ENCODE results near the gene P3H4.
"Not testable (repeated sequence)": the region's sequence is repeated elsewhere in the genome, so short reads cannot be mapped to it uniquely, and the experiment has no call there.

The P3H4 gene

GRCh38 chr17:41793784-41794539 lies 17.8 kb downstream of the P3H4 start:
- DNase-seq: peak; percentile 38

GRCh38 chr17:41792845-41793783 lies 18.6 kb downstream of the P3H4 start:
- DNase-seq: peak; percentile 55

- DNase-seq: no peak
These were observed 24.7 kb downstream of the P3H4 start for GRCh38 chr17:41787021-41787418.

- peak; percentile 99 for DNase-seq
These were observed 25.3 kb downstream of the P3H4 start, which contains the start of gene JUP for GRCh38 chr17:41786227-41787020. JUP (minus strand) TSS chr17:41786711; CDS start chr17:41771854, 14,857 bp downstream.

GRCh38 chr17:41785859-41786226 lies 25.9 kb downstream of the P3H4 start:
- no peak for DNase-seq

GRCh38 chr17:41785091-41785858 lies 26.5 kb downstream of the P3H4 start:
- no peak for DNase-seq

- DNase-seq: peak; percentile 49
These were observed 27.5 kb downstream of the P3H4 start for GRCh38 chr17:41784207-41784744.

- DNase-seq: no peak
These were observed 29.6 kb downstream of the P3H4 start for GRCh38 chr17:41782142-41782541.

GRCh38 chr17:41781404-41782110 lies 30.2 kb downstream of the P3H4 start:
- DNase-seq: no peak

- DNase-seq: no peak
These were observed 31.8 kb downstream of the P3H4 start for GRCh38 chr17:41779954-41780353.

GRCh38 chr17:41777574-41778188 lies 34.1 kb downstream of the P3H4 start:
- peak; percentile 90 for DNase-seq

- DNase-seq: peak; percentile 48
These were observed 34.6 kb downstream of the P3H4 start for GRCh38 chr17:41777157-41777573.

- not testable (repeated sequence) for DNase-seq
These were observed 35.4 kb downstream of the P3H4 start for GRCh38 chr17:41776262-41776900.

- DNase-seq: no peak
These were observed 36.1 kb downstream of the P3H4 start for GRCh38 chr17:41775394-41776226.

GRCh38 chr17:41773731-41774193 lies 38.0 kb downstream of the P3H4 start:
- DNase-seq: no peak

GRCh38 chr17:41773190-41773588 lies 38.6 kb downstream of the P3H4 start:
- DNase-seq: peak; percentile 86

GRCh38 chr17:41772586-41773189 lies 39.1 kb downstream of the P3H4 start:
- DNase-seq: no peak

- DNase-seq: no peak
These were observed 39.5 kb downstream of the P3H4 start for GRCh38 chr17:41772218-41772585.

Measured in fibroblast of skin of back (primary cell).